KMS-11 (cell line): Measurements from ENCODE around the gene APH1A.

ENCODE experiments used
- H2AFZ ChIP-seq: fragments of 200-600 bp; sonication (generic); 2 replicates; pipeline ENCODE4 v1.6.1; 2016; ENCODE audit warnings: antibody characterized with exemption, mixed run types, low read depth
- H3K27ac ChIP-seq: fragments of 200-600 bp; sonication (generic); 2 replicates; pipeline ENCODE4 v1.6.1; 2016; ENCODE audit warnings: mild to moderate bottlenecking, mixed run types
- H3K27me3 ChIP-seq: fragments of 200-600 bp; sonication (generic); 2 replicates; pipeline ENCODE4 v1.6.1; 2017; ENCODE audit warnings: mild to moderate bottlenecking, low read depth, mixed run types, moderate library complexity; ENCODE audit not compliant: insufficient read depth
- H3K36me3 ChIP-seq: fragments of 200-600 bp; sonication (generic); 2 replicates; pipeline ENCODE4 v1.6.1; 2017; ENCODE audit warnings: mild to moderate bottlenecking, mixed run types; ENCODE audit not compliant: insufficient read depth
- H3K4me1 ChIP-seq: fragments of 200-600 bp; sonication (generic); 2 replicates; pipeline ENCODE4 v1.6.1; 2016; ENCODE audit warnings: mild to moderate bottlenecking, low read depth, mixed run types; ENCODE audit not compliant: poor library complexity, severe bottlenecking
- H3K4me2 ChIP-seq: fragments of 200-600 bp; sonication (generic); 2 replicates; pipeline ENCODE4 v1.7.0; 2016; ENCODE audit warnings: mild to moderate bottlenecking, mixed run types
- H3K4me3 ChIP-seq: fragments of 200-600 bp; sonication (generic); IDR thresholded peaks from 2 replicates; pipeline ENCODE4 v1.6.1; 2017; ENCODE audit warnings: low read depth, low read length, mixed read lengths; ENCODE audit not compliant: insufficient read depth
- H3K79me2 ChIP-seq: fragments of 200-600 bp; sonication (generic); 2 replicates; pipeline ENCODE4 v1.6.1; 2016; ENCODE audit warnings: low read depth, mixed run types; ENCODE audit not compliant: insufficient read depth
- H3K9ac ChIP-seq: fragments of 200-600 bp; sonication (generic); 2 replicates; pipeline ENCODE4 v1.6.1; 2016; ENCODE audit warnings: mild to moderate bottlenecking, mixed run types
- H4K20me1 ChIP-seq: fragments of 200-600 bp; sonication (generic); 2 replicates; pipeline ENCODE4 v1.6.1; 2016; ENCODE audit warnings: mild to moderate bottlenecking, mixed run types; ENCODE audit not compliant: insufficient read depth
- TF ChIP-seq, protein P1 (sequence below): fragments of 200-600 bp; sonication (generic); conservative IDR thresholded peaks from 2 replicates; pipeline ENCODE4 v1.6.1; 2017; ENCODE audit warnings: low read depth, mild to moderate bottlenecking, antibody characterized with exemption, low read length, moderate library complexity, mixed read lengths

APH1A gene

GRCh38 chr1:150267896-150268295 lies 920 bp downstream of the APH1A start:
- Histone ChIP-seq H3K4me2 (peak overlapping the region; percentile 99), H3K9ac (peak overlapping the region; percentile 87), H3K4me1 (peaks cover 20% of the 10 kb centered on the region), H2AFZ (peak overlapping the region; percentile 78), H3K79me2 (peaks cover 22% of the 10 kb centered on the region), H3K27me3 (no peaks in the 10 kb centered on the region), H3K4me3 (peak overlapping the region; percentile 99), H3K27ac (peak overlapping the region; percentile 73), H3K36me3 (peaks cover 8% of the 10 kb centered on the region; the same call in 1 of the 2 replicates), H4K20me1 (no peaks in the 10 kb centered on the region)
- TF ChIP-seq, protein P1, sequence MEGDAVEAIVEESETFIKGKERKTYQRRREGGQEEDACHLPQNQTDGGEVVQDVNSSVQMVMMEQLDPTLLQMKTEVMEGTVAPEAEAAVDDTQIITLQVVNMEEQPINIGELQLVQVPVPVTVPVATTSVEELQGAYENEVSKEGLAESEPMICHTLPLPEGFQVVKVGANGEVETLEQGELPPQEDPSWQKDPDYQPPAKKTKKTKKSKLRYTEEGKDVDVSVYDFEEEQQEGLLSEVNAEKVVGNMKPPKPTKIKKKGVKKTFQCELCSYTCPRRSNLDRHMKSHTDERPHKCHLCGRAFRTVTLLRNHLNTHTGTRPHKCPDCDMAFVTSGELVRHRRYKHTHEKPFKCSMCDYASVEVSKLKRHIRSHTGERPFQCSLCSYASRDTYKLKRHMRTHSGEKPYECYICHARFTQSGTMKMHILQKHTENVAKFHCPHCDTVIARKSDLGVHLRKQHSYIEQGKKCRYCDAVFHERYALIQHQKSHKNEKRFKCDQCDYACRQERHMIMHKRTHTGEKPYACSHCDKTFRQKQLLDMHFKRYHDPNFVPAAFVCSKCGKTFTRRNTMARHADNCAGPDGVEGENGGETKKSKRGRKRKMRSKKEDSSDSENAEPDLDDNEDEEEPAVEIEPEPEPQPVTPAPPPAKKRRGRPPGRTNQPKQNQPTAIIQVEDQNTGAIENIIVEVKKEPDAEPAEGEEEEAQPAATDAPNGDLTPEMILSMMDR, result no peak

DNA sequence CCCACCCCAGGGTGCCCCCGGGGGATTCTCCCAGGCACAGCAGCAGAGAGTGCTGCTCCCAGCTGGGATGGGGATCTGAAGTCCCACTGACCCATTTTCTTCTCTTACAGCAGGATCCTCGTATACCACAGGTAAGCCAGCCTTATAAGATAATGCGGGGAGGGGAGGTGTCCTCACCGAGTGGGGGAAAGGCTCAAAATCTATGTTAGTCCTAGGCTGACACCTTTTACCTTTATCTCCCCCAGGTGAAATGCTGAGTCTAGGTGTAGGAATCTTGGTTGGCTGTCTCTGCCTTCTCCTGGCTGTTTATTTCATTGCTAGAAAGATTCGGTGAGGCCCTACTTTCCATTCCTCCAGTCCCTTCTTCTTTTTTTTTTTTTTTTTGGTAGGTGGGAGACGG lies 5.3 kb downstream of the APH1A start:
- Histone ChIP-seq H3K4me3 (no peak overlapping the region), H3K9ac (no peak overlapping the region), H3K79me2 (peaks cover 20% of the 10 kb centered on the region), H3K27ac (no peak overlapping the region), H3K27me3 (peaks cover 10% of the 10 kb centered on the region; the same call in 1 of the 2 replicates), H3K4me2 (no peak overlapping the region), H4K20me1 (no peaks in the 10 kb centered on the region), H2AFZ (no peak overlapping the region), H3K36me3 (peaks cover 8% of the 10 kb centered on the region; the same call in 1 of the 2 replicates), H3K4me1 (peaks cover 12% of the 10 kb centered on the region)
- TF ChIP-seq, protein P1, result no peak

GRCh38 chr1:150262388-150263320 lies 6.2 kb downstream of the APH1A start:
- TF ChIP-seq, protein P1, result no peak
- Histone ChIP-seq H3K36me3 (peaks cover 8% of the 10 kb centered on the region; the same call in 1 of the 2 replicates), H3K9ac (no peak overlapping the region), H3K79me2 (peaks cover 11% of the 10 kb centered on the region), H3K4me2 (no peak overlapping the region), H4K20me1 (no peaks in the 10 kb centered on the region), H3K27me3 (peaks cover 17% of the 10 kb centered on the region), H3K4me3 (no peak overlapping the region), H3K4me1 (peaks cover 9% of the 10 kb centered on the region), H2AFZ (no peak overlapping the region), H3K27ac (no peak overlapping the region)

- no peak overlapping the region for H3K27ac ChIP-seq
- peaks cover 1% of the 10 kb centered on the region for H3K4me1 ChIP-seq
- H3K36me3 ChIP-seq, result peaks cover 8% of the 10 kb centered on the region; the same call in 1 of the 2 replicates
- no peak overlapping the region for H2AFZ ChIP-seq
- H3K79me2 ChIP-seq, result no peaks in the 10 kb centered on the region
- no peak overlapping the region for H3K4me2 ChIP-seq
- H3K27me3 ChIP-seq, result peaks cover 17% of the 10 kb centered on the region
- H3K9ac ChIP-seq, result no peak overlapping the region
- H3K4me3 ChIP-seq, result no peak overlapping the region
- no peaks in the 10 kb centered on the region for H4K20me1 ChIP-seq
- TF ChIP-seq, protein P1, result no peak
Observed at GRCh38 chr1:150261367-150261766, 7.4 kb downstream of the APH1A start.
